HG03457 (cell line): Measurements from ENCODE around the gene CDK5R2.

Experiments used
- ATAC-seq: cut with Tn5 transposase; IDR thresholded peaks from one replicate; pipeline ENCODE4 v1.9.1; 2021; ENCODE audit warnings: moderate number of reproducible peaks; ENCODE audit not compliant: unreplicated experiment

Gene CDK5R2

DNA sequence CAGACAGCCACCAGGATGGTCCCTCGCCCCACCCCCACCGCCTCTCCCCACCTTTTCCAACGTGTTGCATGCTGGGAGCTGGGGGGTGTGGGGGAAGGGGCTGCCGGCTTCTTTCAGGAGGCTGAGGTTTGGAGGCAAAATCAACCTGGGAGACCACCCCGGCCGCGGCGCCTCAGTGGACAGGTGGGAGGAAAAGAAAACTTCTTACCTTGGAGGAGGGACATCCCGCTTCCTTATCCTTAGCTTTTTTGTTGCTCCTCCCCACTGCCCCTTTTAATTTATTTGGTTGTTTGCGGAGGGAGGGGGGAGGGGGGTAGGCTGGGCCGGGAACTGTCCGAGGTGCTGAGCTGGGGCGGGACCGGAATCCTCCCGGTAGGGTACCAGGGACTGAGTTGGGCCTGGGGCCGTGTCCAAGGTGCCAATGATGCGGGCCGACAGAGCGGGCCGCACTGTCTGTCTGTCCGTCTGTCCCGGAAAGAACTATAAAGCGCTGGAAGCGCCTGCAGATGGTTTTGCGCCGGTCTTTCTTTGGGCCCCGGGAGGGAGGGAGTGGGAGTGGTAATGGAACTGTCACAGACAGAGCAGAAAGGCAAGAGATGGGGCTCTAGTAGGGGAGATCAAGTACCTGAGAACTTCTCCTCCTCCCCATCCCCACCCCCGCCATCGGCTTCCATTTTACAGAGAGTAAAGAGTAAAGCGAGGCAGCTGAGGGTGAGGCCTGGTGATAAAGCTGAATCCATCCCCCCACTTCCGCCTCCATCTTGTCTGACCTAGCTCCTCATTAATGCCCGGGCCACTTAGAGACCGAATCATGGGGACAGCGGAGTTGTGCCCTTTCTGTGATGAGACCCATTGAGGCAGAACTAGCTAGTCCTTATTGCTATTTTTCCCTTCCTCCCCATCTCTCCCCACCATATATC is 2.4 kb downstream of the CDK5R2 start:
- ATAC-seq = no peak

DNA sequence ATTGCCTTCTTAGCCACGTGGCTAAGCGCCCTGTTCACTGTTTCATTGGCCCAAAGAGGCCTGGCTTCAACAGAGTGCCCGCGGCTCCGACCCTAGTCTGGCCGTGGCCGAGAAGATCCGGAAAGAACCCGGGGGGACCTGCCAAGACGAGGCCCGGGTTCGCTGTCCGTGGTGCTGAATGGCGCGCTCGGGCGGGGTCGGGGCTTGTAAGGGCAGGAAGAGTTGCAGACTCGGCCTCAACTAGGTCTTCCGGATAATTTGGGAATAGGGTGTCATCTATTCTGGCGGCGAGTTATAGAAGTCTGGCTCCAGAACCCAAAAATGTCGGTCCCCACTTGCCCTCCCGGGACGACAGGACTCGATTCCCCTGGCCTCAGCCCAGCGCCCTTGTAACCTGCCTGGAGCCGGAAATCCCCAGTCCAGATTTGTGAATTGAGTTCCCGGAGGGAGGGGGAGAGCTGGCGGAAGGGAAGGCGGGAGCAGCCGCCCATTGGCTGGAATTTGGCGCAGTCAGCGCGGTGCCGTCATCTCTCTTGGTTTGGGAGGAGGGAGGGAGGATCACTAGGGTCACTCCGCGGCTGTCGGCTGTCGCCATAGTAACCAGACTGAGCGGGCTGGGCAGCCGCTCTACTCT is 3.5 kb downstream of the CDK5R2 start:
- no peak for ATAC-seq

DNA sequence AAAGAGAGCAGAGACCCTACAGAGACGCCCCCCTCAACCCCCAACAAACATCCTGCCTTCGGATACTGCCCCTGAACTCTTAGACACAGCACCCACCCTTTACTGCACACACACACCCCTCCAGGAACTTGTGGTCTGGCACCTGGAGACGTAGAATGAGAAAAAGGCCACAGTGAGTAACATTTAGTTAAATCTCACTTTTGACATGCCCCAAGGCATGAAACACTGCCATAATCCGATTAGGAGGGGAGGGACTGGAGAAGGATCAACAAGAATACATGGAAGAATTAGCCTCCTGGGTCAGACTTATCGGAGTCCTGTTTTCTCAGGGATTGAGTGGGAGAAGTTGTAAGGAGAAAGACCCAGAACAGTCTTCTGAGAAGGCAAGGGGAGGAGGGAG is 4.1 kb downstream of the CDK5R2 start:
- no peak for ATAC-seq

DNA sequence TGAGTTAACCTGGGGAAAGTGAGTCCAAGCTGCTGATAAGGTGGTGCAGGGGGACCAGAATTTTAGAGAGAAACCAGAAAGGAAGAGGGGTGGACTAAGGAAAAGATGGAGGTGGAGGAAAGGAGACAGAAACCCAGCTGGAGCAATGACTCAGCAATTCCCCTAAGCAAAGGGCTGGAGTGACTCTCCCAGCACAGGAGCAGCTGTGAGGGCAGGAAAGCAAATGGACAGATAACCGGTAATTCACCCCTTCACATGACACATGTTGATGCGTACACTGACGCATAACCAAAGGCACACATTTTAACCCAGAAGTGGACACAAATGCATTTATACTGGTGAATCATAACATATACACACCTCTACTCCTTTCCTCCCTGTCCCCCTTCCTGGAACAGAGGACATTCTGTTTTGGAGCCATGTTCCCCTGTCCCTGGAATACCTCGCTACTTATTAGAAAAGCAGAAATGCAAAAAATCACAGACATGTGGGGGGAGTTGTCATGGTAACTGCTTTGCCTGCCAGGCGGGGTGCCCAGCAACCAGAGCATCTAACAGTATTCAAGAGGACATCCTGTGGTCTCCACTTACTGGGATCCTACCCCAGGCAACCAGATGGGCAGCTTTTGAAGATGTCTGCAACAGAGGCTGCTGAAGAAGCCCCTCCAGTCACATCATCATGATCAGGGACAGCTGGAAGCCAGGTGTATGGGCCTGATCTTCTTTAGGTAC is 4.7 kb downstream of the CDK5R2 start:
- no peak for ATAC-seq

DNA sequence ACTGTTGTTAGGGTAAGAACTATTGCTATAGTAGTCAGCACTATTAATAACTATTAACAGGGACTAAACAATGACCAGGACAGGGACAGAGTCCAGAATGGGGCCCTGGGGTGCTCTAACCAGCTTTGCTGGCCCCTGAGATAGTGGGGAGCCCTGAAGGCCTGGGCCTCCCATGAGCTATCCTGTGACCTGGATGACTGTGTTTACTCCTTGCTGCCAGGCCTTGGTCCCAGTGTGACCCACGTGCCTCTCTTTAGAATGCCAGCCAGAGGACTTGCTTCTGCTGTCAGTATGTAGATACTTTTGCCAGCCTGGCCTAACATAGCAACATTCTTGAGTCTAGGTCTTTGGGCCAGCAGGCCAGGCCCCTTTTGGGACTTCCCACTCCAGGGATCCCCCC is 11.4 kb downstream of the CDK5R2 start:
- ATAC-seq = no peak

DNA sequence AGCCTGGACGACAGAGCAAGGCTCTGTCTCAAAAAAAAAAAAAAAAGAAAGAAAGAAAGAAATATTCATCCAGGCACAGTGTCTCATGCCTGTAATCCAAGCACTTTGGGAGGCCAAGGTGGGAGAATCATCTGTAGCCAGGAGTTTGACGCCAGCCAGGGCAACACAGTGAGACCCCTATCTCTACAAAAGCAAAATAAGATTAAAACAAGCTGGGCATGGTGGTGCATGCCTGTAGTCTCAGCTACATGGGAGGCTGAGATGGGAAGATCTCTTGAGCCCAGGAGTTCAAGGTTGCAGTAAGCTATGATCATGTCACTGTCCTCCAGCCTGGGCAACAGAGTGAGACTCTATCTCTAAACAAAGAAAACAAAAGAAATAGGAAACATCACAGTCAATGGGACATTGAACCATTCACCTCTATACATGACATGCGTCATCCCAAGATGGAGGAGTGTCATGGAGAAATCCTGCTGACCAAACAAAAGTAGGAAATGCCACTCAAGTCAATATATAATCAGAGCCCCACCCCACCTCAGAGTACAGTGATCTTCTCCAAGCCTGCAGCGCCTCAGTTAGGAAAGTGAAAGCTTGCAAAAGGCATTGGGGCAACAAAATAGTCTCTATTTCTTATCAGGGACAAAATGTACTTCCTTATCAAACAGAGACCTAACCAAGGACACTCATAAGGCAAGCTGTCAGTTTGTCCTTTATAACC is 15.8 kb downstream of the CDK5R2 start:
- ATAC-seq = no peak

DNA sequence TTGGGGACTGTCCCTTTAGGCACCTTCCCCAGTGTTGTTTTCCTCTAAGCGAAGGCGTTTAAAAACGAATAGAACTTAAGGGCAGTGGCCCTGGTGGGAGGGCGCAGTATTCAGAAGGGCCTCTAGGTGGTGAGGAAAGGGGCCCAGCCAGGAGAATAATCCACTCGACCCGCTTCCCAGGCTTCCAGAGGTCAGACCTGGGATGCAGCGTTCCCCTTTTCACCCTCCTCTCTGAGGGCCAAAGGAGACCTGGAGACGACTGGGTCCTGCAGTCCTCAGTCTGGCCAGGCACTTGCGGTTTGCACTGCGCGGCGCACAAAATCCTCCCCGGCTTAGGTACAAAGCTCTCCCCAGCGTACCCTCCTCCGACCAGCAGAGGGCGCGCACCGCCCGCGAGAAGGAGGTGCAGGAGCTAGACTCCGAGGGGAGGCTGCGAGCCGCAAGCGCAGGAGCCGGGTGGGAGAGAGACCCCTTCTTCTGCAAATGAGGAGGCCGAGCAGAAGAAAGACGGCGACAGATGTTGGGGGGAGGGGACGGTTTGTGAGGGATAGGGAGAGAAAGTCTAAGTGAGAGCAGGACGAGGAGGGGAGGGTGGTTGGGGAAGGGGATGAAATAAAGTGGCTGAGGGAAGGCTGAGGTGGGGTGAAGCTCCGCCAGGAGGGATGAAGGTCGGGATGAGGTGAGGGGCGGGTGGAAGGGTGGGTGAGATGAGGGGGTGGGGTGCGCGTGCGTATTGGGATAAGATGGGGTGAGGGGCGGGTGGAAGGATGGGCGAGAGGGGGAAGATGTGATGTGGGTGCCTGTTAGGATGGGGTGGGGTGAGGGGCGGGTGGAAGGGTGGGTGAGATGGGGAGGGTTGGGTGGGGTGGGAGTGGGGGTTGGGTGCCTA is 20.6 kb downstream of the CDK5R2 start:
- peak; percentile 62 for ATAC-seq

DNA sequence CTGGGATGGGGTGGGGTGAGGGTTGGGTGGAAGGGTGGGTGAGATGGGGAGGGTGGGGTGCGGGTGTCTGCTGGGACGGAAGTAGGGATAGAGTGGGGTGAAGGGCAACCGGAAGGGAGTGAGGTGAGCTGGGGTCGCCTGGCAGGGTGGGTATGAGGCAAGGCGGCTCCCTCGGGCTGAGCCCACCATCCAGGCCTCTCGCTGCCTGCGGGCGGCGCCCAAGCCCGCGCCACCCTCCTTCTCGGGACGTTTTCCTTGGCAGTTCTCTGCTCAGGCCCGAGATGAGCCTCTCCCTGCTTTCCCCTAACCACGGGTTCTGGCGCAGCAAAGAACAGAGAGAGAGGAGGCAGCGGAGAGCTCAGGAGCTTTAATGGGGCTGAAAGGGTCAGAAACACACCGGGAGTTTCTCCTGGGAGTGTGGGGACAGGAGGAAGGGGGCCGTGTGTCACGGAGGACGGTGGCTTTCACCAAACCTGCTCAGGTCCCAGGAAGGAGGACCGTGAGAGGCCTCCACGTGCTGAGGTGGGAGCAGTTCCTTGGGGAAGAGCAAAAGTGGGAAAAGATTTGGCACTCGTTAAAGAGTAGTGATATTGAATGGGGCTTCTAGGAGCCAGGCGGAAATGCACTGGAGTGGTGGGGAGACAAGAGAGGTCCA is 21.4 kb downstream of the CDK5R2 start:
- ATAC-seq = no peak

DNA sequence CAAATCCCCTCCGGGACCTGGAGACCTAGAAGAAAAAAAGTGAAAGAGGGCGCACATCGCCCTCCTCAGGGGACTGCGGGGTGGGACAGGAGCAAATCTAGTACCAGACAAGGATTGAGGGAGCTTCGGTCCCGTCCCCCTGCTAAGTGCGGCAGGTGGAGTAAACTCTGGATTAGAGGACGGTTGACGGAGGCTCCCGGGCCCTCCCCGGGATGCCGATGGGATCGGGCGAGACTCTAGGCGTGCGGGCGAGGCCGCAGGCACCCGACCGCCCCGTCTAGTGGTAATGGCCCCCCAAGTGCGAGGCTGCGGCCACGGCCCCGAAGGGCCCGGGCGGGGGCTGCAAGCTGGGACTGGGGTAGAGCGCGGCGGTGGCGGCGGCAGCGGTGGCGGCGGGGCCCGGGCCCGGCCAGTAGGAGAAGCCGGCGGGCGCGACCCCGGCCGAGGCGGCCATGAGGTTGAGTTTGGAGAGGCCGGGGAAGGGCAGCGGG is 22.0 kb downstream of the CDK5R2 start:
- no peak for ATAC-seq

DNA sequence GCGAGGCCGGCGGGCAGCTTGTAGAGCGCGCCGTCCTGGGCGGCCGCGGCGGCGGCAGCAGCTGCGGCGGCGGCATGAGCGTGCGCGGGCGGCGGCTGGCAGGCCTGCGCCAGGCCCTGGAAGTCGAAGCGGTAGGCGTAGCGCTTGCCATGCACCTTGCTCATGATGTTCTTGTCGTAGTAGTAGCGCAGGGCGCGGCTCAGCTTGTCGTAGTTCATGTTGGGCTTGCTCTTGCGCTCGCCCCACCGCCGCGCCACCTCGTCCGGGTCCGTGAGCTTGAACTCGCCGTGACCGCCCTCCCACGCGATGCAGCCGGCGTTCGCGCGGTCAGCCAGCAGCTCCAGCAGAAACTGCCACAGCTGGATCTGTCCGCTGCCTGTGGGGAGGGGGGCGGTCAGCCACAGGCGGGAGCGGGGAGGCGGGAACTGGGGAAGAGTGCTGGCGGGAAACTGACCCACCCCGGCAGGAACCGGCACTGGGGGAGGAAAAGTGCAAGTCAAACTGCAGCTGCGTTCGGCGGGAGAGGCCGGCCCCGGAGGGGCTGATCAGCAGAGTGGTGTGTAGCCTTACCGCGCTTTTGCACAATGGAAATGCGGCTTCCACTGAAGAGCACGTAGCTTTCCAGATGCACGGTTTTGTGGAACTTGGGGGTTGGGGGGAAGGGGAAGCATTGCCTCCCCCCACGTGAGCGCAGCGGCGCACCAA is 22.6 kb downstream of the CDK5R2 start:
- ATAC-seq = no peak

DNA sequence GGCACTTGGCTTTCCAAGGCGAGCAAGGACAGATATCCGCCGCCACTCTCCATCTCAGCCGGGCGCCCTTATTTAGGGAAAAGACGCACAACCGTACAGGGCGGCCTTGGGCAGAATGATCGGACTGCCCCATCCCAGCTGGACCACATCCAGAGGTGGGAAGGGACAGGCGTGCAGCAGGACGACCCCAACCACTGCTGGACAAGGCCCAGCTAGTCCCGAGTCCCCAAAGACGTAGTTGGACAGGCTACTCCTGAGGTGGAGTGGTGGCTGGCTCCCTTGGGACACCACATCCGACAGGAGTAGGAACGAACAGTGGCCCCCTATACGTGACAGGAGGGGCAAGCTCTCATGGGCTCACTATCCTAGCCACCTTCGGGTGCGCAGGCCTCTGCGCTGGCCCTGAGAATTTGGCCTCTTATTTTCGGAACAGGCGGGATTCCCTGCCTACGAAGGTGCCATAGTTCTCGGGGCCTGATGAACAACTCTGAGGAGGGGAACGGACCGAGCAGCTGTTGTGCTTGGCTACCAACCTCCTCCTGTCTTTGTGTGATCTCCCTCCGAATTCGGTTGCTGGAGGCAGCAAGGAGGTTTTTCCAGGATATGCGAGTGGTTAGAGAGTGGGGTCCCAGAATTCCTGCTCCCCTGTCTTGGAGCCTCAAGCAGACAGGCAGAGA is 23.3 kb downstream of the CDK5R2 start:
- ATAC-seq = no peak

DNA sequence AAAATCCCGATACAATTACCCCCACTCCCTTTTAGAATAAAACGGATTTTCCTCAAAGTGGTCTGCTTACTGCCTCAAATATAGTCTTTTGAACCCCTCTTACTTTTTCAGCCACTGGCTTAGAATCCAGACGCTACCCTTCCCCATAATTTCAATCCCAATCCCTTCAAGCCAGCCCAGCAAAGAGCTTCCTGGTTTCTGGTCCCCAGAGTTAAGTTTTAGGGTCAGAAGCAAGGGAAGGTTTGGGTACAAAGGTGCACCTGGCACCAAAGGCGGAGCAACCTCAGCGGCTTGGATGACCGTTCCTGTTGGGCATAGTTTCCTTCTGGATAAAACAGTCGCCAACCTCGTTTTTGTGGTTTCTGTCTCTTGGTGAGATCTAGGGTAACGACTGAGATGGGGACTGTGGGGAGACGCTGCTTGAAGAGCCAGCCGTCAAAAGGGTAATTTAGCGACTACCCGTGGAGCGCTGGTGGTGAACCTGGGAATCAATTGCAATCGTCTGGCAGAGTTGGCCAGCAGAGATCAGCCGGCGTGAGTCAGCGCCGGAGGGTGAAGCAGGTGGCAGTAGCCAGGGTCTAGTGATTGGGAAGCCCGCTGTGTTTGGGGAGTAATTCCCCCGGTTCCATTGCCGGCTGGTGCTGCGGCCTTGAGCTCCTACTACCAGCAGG is 23.9 kb downstream of the CDK5R2 start:
- no peak for ATAC-seq

DNA sequence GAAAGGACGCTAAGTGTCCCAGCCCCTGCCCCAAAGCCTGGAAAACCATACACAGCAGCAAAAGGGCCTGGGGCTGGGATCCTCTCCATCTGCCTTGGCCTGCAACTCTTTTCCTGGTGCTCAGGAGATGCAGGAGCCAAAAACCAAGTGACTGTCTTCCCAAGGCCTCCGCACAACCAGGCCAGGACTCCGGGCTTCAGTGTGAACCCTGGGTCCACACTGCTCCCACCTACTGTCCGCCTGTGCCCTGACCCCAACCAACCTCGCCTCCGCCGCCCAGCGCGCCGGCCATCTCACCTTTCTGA is 24.4 kb downstream of the CDK5R2 start:
- no peak for ATAC-seq

DNA sequence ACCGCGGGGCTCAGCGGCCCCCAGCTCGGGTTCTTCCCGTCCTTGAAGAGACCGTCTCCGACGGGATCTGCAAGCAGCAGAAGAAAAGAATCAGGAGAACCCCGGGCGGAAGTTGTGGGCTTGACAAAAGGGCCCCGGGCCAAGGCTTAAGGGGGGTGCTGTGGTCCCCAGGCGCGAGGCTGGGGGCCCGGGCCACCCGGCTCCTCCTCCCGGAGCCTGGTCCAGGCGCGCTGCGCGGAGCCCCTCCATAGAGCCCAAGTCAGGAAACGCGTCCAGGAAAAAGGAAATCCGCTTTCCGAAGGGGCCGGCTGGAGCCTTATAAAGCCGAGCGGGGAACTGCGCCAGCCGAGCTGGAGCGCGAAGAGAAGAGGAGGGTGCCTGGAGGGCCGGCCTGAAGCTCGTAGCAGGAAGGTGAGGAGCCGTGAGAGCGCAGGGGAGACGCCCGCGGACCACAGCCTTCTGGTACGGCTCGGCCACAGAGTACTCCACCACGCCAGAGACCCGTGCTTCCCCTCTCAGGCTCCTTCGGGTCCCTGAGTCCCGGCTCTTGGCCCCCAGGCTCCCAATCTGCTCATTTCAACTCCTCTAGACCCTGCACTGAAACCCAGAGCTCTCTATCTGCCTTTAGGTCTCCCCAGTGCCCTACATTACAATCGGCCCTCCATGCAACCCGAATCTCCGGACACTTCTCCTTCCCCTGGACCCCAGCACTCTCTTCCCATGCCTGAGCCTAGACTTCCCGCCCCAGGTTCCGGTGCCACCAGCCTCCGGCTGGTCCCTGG is 25.0 kb downstream of the CDK5R2 start:
- ATAC-seq = no peak

DNA sequence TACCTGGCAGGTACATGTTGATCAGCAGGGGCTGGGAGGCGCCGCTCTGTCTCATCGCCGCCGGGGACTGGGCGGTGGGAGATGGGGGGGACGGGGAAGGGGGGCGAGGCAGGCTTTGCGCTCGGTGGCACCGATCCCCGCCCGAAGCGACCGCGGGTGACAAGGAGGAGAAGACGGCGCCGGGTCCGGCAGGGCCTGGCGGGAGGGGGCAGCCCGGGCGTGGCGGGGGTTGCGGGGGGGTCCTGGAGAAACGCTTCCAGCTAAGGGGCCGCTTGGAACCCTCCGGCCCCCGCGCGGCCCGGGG is 25.5 kb downstream of the CDK5R2 start, which contains the start of gene FEV:
TSS of gene FEV (minus strand) at position 164 of the 304 bp plus-strand sequence. CDS start at position 55, 109 bp downstream.
- ATAC-seq = no peak

DNA sequence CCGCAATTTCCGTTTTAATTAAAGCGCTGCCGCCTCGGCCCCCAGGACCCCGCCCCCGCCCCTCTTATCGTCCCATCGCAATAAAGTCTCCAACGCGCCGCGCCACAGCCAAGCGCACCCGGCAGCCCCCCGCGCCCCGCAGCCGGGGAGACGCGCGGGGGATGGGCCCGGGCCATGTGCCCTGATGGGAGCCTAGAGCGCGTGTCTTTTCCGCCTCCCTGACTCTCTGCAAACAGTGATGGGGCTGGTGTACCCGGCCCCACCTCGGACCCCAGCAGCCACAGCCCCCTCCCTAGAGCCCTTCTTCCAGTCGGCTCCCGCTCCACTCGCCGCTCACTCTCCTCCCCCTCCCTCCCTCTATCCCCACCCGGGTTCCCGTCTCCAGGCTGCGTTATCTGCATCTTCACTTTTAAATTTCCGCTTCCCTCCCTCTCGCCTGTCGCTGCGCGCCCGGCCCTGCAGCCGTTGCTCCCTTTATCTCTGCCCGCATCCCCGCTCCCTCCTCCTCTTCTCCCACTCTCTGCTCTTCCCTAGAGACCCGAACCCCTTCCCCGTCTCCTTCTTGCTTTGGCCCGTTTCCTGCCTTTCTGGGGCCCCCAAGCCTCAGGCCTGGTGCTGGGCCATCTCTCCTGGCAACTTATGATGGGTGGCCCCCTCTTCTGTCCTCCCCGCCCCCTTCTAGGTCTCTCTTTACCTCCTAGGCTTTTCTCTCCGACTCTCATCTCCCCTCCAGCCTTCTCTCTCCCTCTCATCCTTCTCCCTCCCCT is 26.0 kb downstream of the CDK5R2 start:
- ATAC-seq = no peak
